ENCODE results near the gene SLC6A9. TPM values are rescaled to one million over a fixed set of nuclear protein-coding genes. Genes with fewer than 3 reads are reported as not detected.
A peak's percentile ranks its signal among the peaks of the same experiment; 100 is the strongest.

Gene SLC6A9
- total RNA-seq, 1 experiment from 2014 or later = 45.0 TPM

DNA sequence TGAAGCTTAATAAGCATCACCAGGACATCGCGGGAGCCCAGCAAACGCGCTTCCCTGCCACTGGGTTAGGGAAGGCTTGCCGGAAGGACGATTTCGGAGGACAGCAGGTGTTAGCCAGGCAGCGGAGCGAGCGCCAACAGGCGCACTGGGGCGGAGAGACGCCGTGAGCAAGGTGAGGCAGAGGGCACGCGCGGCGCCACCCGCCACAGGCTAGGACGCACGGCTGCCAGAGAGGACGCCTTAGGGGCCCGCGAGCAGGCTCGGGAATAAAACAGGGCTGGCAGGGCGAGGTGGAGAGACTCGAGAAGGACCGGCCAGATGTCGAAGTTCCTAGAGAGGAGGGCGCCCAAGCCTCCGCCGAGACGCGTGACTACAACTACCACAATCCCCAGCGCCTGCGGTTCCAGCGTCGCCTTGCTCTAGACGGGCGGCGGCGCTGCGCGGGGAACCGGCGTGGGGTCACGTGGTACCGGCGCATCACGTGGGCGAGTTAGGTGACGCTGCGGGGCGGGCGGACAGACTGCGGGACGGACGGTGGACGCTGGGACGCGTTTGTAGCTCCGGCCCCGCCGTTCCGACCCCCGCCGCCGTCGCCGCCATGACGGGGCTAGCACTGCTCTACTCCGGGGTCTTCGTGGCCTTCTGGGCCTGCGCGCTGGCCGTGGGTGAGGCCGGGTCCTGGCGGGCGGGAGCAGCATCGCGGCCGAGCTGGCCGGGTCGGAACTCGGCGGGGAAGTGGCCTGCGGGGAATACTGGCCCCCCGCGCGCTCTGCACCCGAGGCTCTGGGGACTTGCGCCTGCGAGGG, 56.6 kb downstream of the SLC6A9 start, which contains the start of gene ATP6V0B:
TSS of gene ATP6V0B (plus strand) at position 518 of the 806 bp plus-strand sequence. CDS start at position 599, 81 bp downstream.
- Mint-ChIP-seq H3K4me1 (ENCODE audit: low read depth, unreplicated experiment) (peaks cover 17% of the 10 kb centered on the region), H3K4me3 (ENCODE audit: unreplicated experiment) (peak within 1 kb of the TSS; percentile 91), H3K36me3 (ENCODE audit: insufficient read depth, unreplicated experiment) (peaks cover 40% of the 10 kb centered on the region), H3K27me3 (ENCODE audit: insufficient read depth, unreplicated experiment) (no peaks in the 10 kb centered on the region), H3K9me3 (ENCODE audit: unreplicated experiment) (no peaks in the 10 kb centered on the region), H3K27ac (ENCODE audit: unreplicated experiment) (peak within 1 kb of the TSS; percentile 88)
- Histone ChIP-seq H3K27me3 (replicated peaks; ENCODE audit: control insufficient read depth, insufficient read depth, low read length) (no peaks in the 10 kb centered on the region), H3K4me3 (ENCODE audit: low read depth, low read length) (peak within 1 kb of the TSS; percentile 96), H3K36me3 (ENCODE audit: control insufficient read depth, insufficient read depth, low read length) (peaks cover 4% of the 10 kb centered on the region), H3K9me3 (no peaks in the 10 kb centered on the region), H3K4me1 (peaks cover 17% of the 10 kb centered on the region)
- CTCF ChIA-PET = interaction anchor here (0.6 to 0.7 kb wide), 2 partner anchors 40 to 78 kb away, joined by 4 to 6 read pairs; no protein-coding TSS in a partner anchor
- intact Hi-C loops (cut with micrococcal nuclease; ENCODE audit: unreplicated experiment) = loop anchor here (2.0 kb wide), 1 partner anchor 16 kb away; the partner anchor contains the start of gene CCDC24
- no TSS peak for BruUV-seq (replicated peaks)
- TF ChIP-seq CTCF (IDR thresholded peaks at IDR 0.05; ENCODE audit: insufficient read depth in 1 of 2, low read depth in 1 of 2, low read length in 1 of 2, severe bottlenecking in 1 of 2, unreplicated experiment in 1 of 2) = peak in 1 of 2 experiments; percentile 23
- POLR2A ChIA-PET = interaction anchor here (0.6 to 0.9 kb wide), 2 partner anchors 325 to 657 kb away, joined by 3 to 8 read pairs; partner anchors contain the start of gene KDM4A
- DNase-seq = peak; percentile 91 to 93

GRCh38 chr1:43973981-43974442, 57.2 kb downstream of the SLC6A9 start:
- Histone ChIP-seq H3K4me3 (ENCODE audit: low read depth, low read length) (peak overlapping the region; percentile 96), H3K27me3 (replicated peaks; ENCODE audit: control insufficient read depth, insufficient read depth, low read length) (no peaks in the 10 kb centered on the region), H3K9me3 (no peaks in the 10 kb centered on the region), H3K4me1 (peaks cover 17% of the 10 kb centered on the region), H3K36me3 (ENCODE audit: control insufficient read depth, insufficient read depth, low read length) (peaks cover 4% of the 10 kb centered on the region)
- no TSS peak for BruUV-seq (replicated peaks)
- peaks cover 17% of the 10 kb centered on the region for H3K4me1 Mint-ChIP-seq (ENCODE audit: low read depth, unreplicated experiment)
- POLR2A ChIA-PET = no interaction called here
- peaks cover 40% of the 10 kb centered on the region for H3K36me3 Mint-ChIP-seq (ENCODE audit: insufficient read depth, unreplicated experiment)
- intact Hi-C loops (cut with micrococcal nuclease; ENCODE audit: unreplicated experiment) = loop anchor here (2.0 kb wide), 1 partner anchor 17 kb away; the partner anchor contains the start of gene CCDC24
- H3K27me3 Mint-ChIP-seq (ENCODE audit: insufficient read depth, unreplicated experiment) = no peaks in the 10 kb centered on the region
- CTCF ChIA-PET = no interaction called here
- H3K4me3 Mint-ChIP-seq (ENCODE audit: unreplicated experiment) = peak overlapping the region; percentile 91
- H3K27ac Mint-ChIP-seq (ENCODE audit: unreplicated experiment) = peak overlapping the region; percentile 88
- H3K9me3 Mint-ChIP-seq (ENCODE audit: unreplicated experiment) = no peaks in the 10 kb centered on the region
- DNase-seq = peak in 1 of 2 experiments; percentile 19
- TF ChIP-seq CTCF (IDR thresholded peaks at IDR 0.05; ENCODE audit: insufficient read depth in 1 of 2, low read depth in 1 of 2, low read length in 1 of 2, severe bottlenecking in 1 of 2, unreplicated experiment in 1 of 2) = no peak

- Mint-ChIP-seq H3K27ac (ENCODE audit: unreplicated experiment) (no peak overlapping the region), H3K36me3 (ENCODE audit: insufficient read depth, unreplicated experiment) (peaks cover 18% of the 10 kb centered on the region), H3K4me1 (ENCODE audit: low read depth, unreplicated experiment) (peaks cover under 1% of the 10 kb centered on the region), H3K9me3 (ENCODE audit: unreplicated experiment) (no peaks in the 10 kb centered on the region), H3K27me3 (ENCODE audit: insufficient read depth, unreplicated experiment) (no peaks in the 10 kb centered on the region), H3K4me3 (ENCODE audit: unreplicated experiment) (peak overlapping the region; percentile 92)
- Histone ChIP-seq H3K4me1 (peaks cover 5% of the 10 kb centered on the region), H3K4me3 (ENCODE audit: low read depth, low read length) (no peak overlapping the region), H3K36me3 (ENCODE audit: control insufficient read depth, insufficient read depth, low read length) (peaks cover 1% of the 10 kb centered on the region; the same call in 1 of the 2 replicates), H3K27me3 (replicated peaks; ENCODE audit: control insufficient read depth, insufficient read depth, low read length) (no peaks in the 10 kb centered on the region), H3K9me3 (no peaks in the 10 kb centered on the region)
- intact Hi-C loops (cut with micrococcal nuclease; ENCODE audit: unreplicated experiment) = no loop called here
- DNase-seq = no peak
- BruUV-seq (replicated peaks) = no TSS peak
- CTCF ChIA-PET = no interaction called here
- POLR2A ChIA-PET = no interaction called here
- TF ChIP-seq CTCF (IDR thresholded peaks at IDR 0.05; ENCODE audit: insufficient read depth in 1 of 2, low read depth in 1 of 2, low read length in 1 of 2, severe bottlenecking in 1 of 2, unreplicated experiment in 1 of 2) = no peak
Observed at GRCh38 chr1:43971336-43971980, 59.8 kb downstream of the SLC6A9 start.

Measured in Caco-2 (cell line).